Activated CD4-positive, alpha-beta T cell treated with anti-CD3 and anti-CD28 coated beads for 36 hours (primary cell): Measurements from ENCODE around the gene SMARCA5. TPM values are rescaled to one million over a fixed set of nuclear protein-coding genes. Genes with fewer than 3 reads are reported as not detected.

Experiments used
- ATAC-seq: fragments of 200-7000 bp; cut with Tn5 transposase; one replicate; pipeline ENCODE4 v1.10.0; 2021; ENCODE audit warnings: mild to moderate bottlenecking, moderate library complexity
- CTCF ChIA-PET: fragments of 350-600 bp; sonication (Branson Sonifier 250); formaldehyde crosslinking; loops from one replicate; lab custom pipeline; 2021; ENCODE audit warnings: antibody characterized with exemption; lab: Charles Lee
- POLR2A ChIA-PET: fragments of 350-600 bp; sonication (Branson Sonifier 250); formaldehyde crosslinking; loops from one replicate; lab custom pipeline; 2021; ENCODE audit warnings: antibody characterized with exemption, inconsistent platforms; lab: Charles Lee
- DNase-seq: peaks from one replicate; pipeline ENCODE4 v3.0.0-alpha.2; 2020
- H3K27ac Mint-ChIP-seq: one replicate; pipeline ENCODE4 v1.8.0; 2021; ENCODE audit warnings: mixed read lengths
- H3K27me3 Mint-ChIP-seq: one replicate; pipeline ENCODE4 v1.8.0; 2021; ENCODE audit warnings: mixed read lengths
- H3K36me3 Mint-ChIP-seq: one replicate; pipeline ENCODE4 v1.8.0; 2021; ENCODE audit warnings: low read depth, mixed read lengths
- H3K4me1 Mint-ChIP-seq: one replicate; pipeline ENCODE4 v1.8.0; 2021; ENCODE audit warnings: mixed read lengths
- H3K4me3 Mint-ChIP-seq: one replicate; pipeline ENCODE4 v1.8.0; 2021; ENCODE audit warnings: mild to moderate bottlenecking, moderate library complexity, mixed read lengths
- H3K9me3 Mint-ChIP-seq: one replicate; pipeline ENCODE4 v1.8.0; 2021; ENCODE audit warnings: low read depth, mixed read lengths
- intact Hi-C, 2 experiments: fragments of 100-400 bp; cut with DNase I in 1 of 2; cut with micrococcal nuclease in 1 of 2; formaldehyde crosslinking; loops; one replicate each; pipeline versions ENCODE4 v1.14.2 to v1.15.1; 2022 to 2024; cut with DNase I, micrococcal nuclease
- total RNA-seq, 2 experiments: library from RNA; stranded (reverse); gene quantifications; one replicate each; pipeline ENCODE4 v1.2.3, GENCODE V29; 2021

SMARCA5 gene, protein sequence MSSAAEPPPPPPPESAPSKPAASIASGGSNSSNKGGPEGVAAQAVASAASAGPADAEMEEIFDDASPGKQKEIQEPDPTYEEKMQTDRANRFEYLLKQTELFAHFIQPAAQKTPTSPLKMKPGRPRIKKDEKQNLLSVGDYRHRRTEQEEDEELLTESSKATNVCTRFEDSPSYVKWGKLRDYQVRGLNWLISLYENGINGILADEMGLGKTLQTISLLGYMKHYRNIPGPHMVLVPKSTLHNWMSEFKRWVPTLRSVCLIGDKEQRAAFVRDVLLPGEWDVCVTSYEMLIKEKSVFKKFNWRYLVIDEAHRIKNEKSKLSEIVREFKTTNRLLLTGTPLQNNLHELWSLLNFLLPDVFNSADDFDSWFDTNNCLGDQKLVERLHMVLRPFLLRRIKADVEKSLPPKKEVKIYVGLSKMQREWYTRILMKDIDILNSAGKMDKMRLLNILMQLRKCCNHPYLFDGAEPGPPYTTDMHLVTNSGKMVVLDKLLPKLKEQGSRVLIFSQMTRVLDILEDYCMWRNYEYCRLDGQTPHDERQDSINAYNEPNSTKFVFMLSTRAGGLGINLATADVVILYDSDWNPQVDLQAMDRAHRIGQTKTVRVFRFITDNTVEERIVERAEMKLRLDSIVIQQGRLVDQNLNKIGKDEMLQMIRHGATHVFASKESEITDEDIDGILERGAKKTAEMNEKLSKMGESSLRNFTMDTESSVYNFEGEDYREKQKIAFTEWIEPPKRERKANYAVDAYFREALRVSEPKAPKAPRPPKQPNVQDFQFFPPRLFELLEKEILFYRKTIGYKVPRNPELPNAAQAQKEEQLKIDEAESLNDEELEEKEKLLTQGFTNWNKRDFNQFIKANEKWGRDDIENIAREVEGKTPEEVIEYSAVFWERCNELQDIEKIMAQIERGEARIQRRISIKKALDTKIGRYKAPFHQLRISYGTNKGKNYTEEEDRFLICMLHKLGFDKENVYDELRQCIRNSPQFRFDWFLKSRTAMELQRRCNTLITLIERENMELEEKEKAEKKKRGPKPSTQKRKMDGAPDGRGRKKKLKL
- total RNA-seq = 10 to 100 TPM; 66.6 to 69.8 TPM

GRCh38 chr4:143513314-143514168 is at the start of gene SMARCA5:
Gene SMARCA5 (plus strand): TSS chr4:143513702. CDS start chr4:143513925, 223 bp downstream.
- H3K4me3 Mint-ChIP-seq = peak within 1 kb of the TSS; percentile 100
- H3K27ac Mint-ChIP-seq = peak within 1 kb of the TSS; percentile 99
- peaks cover 29% of the 10 kb centered on the region for H3K4me1 Mint-ChIP-seq
- peaks cover 26% of the 10 kb centered on the region for H3K36me3 Mint-ChIP-seq
- DNase-seq (peak; percentile 97), ATAC-seq (peak; percentile 85)
- no peaks in the 10 kb centered on the region for H3K9me3 Mint-ChIP-seq
- CTCF ChIA-PET = interaction anchor here (0.8 to 1.2 kb wide), 2 partner anchors 11 to 1230 kb away, joined by 3 to 4 read pairs; no protein-coding TSS in a partner anchor
- POLR2A ChIA-PET = no interaction called here
- no peaks in the 10 kb centered on the region for H3K27me3 Mint-ChIP-seq
- intact Hi-C loops = loop anchor here (1.0 to 10.0 kb wide), 10 partner anchors 45 to 1971 kb away; partner anchors contain the start of genes USP38 (in 2 of the 2), ABCE1 (in 1 of the 2), ANAPC10 (in 1 of the 2) and GAB1 (in 1 of the 2)

GRCh38 chr4:143473334-143474126 is 40.0 kb upstream of the SMARCA5 start:
- intact Hi-C loops = loop anchor here in 1 of 2 experiments (10.0 kb wide), 1 partner anchor 609 kb away; no protein-coding TSS in a partner anchor
- H3K9me3 Mint-ChIP-seq = no peaks in the 10 kb centered on the region
- no peak for ATAC-seq
- no peaks in the 10 kb centered on the region for H3K4me1 Mint-ChIP-seq
- no peak overlapping the region for H3K4me3 Mint-ChIP-seq
- H3K36me3 Mint-ChIP-seq = no peaks in the 10 kb centered on the region
- H3K27me3 Mint-ChIP-seq = peaks cover 4% of the 10 kb centered on the region
- DNase-seq = no peak
- no peak overlapping the region for H3K27ac Mint-ChIP-seq
- ChIA-PET CTCF (no interaction called here), POLR2A (interaction anchor here (0.7 kb wide), 1 partner anchor 184 kb away, joined by 4 read pairs; no protein-coding TSS in a partner anchor)

GRCh38 chr4:143477487-143477886 is 36.0 kb upstream of the SMARCA5 start:
- no peaks in the 10 kb centered on the region for H3K36me3 Mint-ChIP-seq
- DNase-seq (no peak), ATAC-seq (no peak)
- H3K27me3 Mint-ChIP-seq = peaks cover 2% of the 10 kb centered on the region
- H3K27ac Mint-ChIP-seq = no peak overlapping the region
- no peaks in the 10 kb centered on the region for H3K4me1 Mint-ChIP-seq
- ChIA-PET CTCF (interaction anchor here (0.6 to 0.7 kb wide), 2 partner anchors 12 to 187 kb away, joined by 3 read pairs; no protein-coding TSS in a partner anchor), POLR2A (no interaction called here)
- no peak overlapping the region for H3K4me3 Mint-ChIP-seq
- intact Hi-C loops = loop anchor here in 1 of 2 experiments (10.0 kb wide), 1 partner anchor 613 kb away; no protein-coding TSS in a partner anchor
- H3K9me3 Mint-ChIP-seq = no peaks in the 10 kb centered on the region

- ATAC-seq (no peak), DNase-seq (no peak)
- Mint-ChIP-seq H3K4me1 (no peaks in the 10 kb centered on the region), H3K36me3 (no peaks in the 10 kb centered on the region), H3K9me3 (no peaks in the 10 kb centered on the region), H3K27ac (no peak overlapping the region), H3K27me3 (peaks cover 11% of the 10 kb centered on the region), H3K4me3 (no peak overlapping the region)
- ChIA-PET POLR2A (no interaction called here), CTCF (no interaction called here)
- intact Hi-C loops = loop anchor here in 1 of 2 experiments (5.0 kb wide), 3 partner anchors 84 to 279 kb away; no protein-coding TSS in a partner anchor
Measured at GRCh38 chr4:143481361-143481760, 32.1 kb upstream of the SMARCA5 start.

GRCh38 chr4:143482840-143483239 is 30.7 kb upstream of the SMARCA5 start:
- Mint-ChIP-seq H3K9me3 (no peaks in the 10 kb centered on the region), H3K36me3 (no peaks in the 10 kb centered on the region), H3K27ac (no peak overlapping the region), H3K4me1 (no peaks in the 10 kb centered on the region), H3K27me3 (peaks cover 11% of the 10 kb centered on the region), H3K4me3 (no peak overlapping the region)
- CTCF ChIA-PET = interaction anchor here (1.5 kb wide), 1 partner anchor 283 kb away, joined by 3 read pairs; no protein-coding TSS in a partner anchor
- ATAC-seq (no peak), DNase-seq (peak; percentile 25)
- POLR2A ChIA-PET = no interaction called here
- intact Hi-C loops = loop anchor here in 1 of 2 experiments (5.0 kb wide), 3 partner anchors 86 to 281 kb away; no protein-coding TSS in a partner anchor

GRCh38 chr4:143486314-143486713 is 27.2 kb upstream of the SMARCA5 start:
- Mint-ChIP-seq H3K4me1 (no peaks in the 10 kb centered on the region), H3K9me3 (no peaks in the 10 kb centered on the region), H3K4me3 (no peak overlapping the region), H3K27ac (no peak overlapping the region), H3K36me3 (no peaks in the 10 kb centered on the region), H3K27me3 (peaks cover 9% of the 10 kb centered on the region)
- CTCF ChIA-PET = interaction anchor here (0.8 kb wide), 1 partner anchor 596 kb away, joined by 3 read pairs; no protein-coding TSS in a partner anchor
- intact Hi-C loops = no loop called here
- DNase-seq (no peak), ATAC-seq (no peak)
- POLR2A ChIA-PET = no interaction called here

DNA sequence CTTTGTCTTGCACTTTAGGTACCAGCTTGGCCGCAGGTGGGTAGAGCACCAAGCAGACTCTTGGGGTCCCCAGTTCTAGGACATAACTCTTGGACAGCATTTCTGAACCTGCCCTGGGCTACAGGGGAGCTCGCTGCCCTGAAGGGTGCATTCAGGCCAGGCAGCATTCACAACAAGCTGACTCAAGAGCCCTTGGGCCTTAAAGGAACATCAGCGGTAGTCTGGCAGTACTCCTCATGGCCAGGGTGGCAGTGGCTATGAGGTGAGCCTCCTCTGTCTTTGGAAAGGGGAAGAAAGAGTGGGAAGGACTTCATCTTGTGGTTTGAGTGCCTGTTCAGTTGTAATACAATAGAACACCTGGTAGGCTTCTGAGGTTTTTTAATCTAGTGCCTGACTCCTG is 24.8 kb upstream of the SMARCA5 start:
- H3K27me3 Mint-ChIP-seq = peaks cover 9% of the 10 kb centered on the region
- H3K27ac Mint-ChIP-seq = no peak overlapping the region
- no peaks in the 10 kb centered on the region for H3K36me3 Mint-ChIP-seq
- DNase-seq (no peak), ATAC-seq (no peak)
- CTCF ChIA-PET = no interaction called here
- H3K4me3 Mint-ChIP-seq = no peak overlapping the region
- no peaks in the 10 kb centered on the region for H3K9me3 Mint-ChIP-seq
- intact Hi-C loops = no loop called here
- POLR2A ChIA-PET = no interaction called here
- no peaks in the 10 kb centered on the region for H3K4me1 Mint-ChIP-seq

DNA sequence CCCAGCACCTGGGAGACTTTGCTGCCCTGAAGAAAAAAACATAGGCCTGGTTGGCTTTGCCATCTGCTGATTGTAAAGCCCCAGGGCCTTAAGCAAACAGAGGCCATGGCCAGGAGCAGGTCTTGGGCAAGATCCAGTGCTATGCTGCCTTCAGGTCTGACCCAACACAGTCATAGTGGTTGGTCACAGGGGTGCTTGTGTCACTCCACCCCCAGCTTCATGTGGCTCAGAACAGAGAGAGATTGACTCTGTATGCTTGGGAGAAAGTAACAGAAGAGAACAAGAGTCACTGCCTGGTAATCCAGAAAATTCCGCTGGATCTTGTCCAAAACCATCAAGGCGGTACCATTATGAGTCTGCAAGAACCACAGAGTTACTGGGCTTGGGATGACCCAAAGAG is 24.4 kb upstream of the SMARCA5 start:
- intact Hi-C loops = no loop called here
- Mint-ChIP-seq H3K27ac (no peak overlapping the region), H3K27me3 (peaks cover 9% of the 10 kb centered on the region), H3K4me3 (no peak overlapping the region), H3K4me1 (no peaks in the 10 kb centered on the region), H3K36me3 (no peaks in the 10 kb centered on the region), H3K9me3 (no peaks in the 10 kb centered on the region)
- no peak for ATAC-seq
- ChIA-PET CTCF (no interaction called here), POLR2A (no interaction called here)
- DNase-seq = no peak

- intact Hi-C loops = no loop called here
- CTCF ChIA-PET = no interaction called here
- H3K27me3 Mint-ChIP-seq = no peaks in the 10 kb centered on the region
- H3K27ac Mint-ChIP-seq = no peak overlapping the region
- no peaks in the 10 kb centered on the region for H3K4me1 Mint-ChIP-seq
- POLR2A ChIA-PET = no interaction called here
- H3K9me3 Mint-ChIP-seq = no peaks in the 10 kb centered on the region
- no peak for DNase-seq
- H3K4me3 Mint-ChIP-seq = no peak overlapping the region
- no peaks in the 10 kb centered on the region for H3K36me3 Mint-ChIP-seq
- ATAC-seq = no peak
Measured at GRCh38 chr4:143498021-143498420, 15.5 kb upstream of the SMARCA5 start.

- intact Hi-C loops = no loop called here
- ChIA-PET POLR2A (no interaction called here), CTCF (interaction anchor here (1.4 kb wide), 1 partner anchor 11 kb away, joined by 3 read pairs; no protein-coding TSS in a partner anchor)
- Mint-ChIP-seq H3K4me3 (no peak overlapping the region), H3K27ac (no peak overlapping the region), H3K9me3 (no peaks in the 10 kb centered on the region), H3K4me1 (no peaks in the 10 kb centered on the region), H3K36me3 (no peaks in the 10 kb centered on the region), H3K27me3 (no peaks in the 10 kb centered on the region)
- DNase-seq (no peak), ATAC-seq (no peak)
Measured at GRCh38 chr4:143502231-143502630, 11.3 kb upstream of the SMARCA5 start.
